Hepatocyte (in vitro differentiated cells): Measurements from ENCODE around the gene PLLP.

ENCODE experiments used
- EZH2 ChIP-seq: fragments of 200-600 bp; sonication (generic); IDR thresholded peaks from 2 replicates; pipeline ENCODE4 v1.6.1; 2016; ENCODE audit warnings: antibody characterized with exemption, mild to moderate bottlenecking, borderline replicate concordance
- EZH2phosphoT487 ChIP-seq: fragments of 200-600 bp; sonication (generic); IDR thresholded peaks from one replicate; pipeline ENCODE4 v1.6.1; 2018; ENCODE audit warnings: antibody characterized with exemption, mild to moderate bottlenecking, low read depth, moderate library complexity; ENCODE audit not compliant: unreplicated experiment, severe bottlenecking
- TF ChIP-seq, protein P1 (sequence below): fragments of 200-600 bp; sonication (generic); IDR thresholded peaks from 2 replicates; pipeline ENCODE4 v1.5.1; 2016; ENCODE audit warnings: antibody characterized with exemption, mild to moderate bottlenecking; ENCODE audit not compliant: poor library complexity

DNA sequence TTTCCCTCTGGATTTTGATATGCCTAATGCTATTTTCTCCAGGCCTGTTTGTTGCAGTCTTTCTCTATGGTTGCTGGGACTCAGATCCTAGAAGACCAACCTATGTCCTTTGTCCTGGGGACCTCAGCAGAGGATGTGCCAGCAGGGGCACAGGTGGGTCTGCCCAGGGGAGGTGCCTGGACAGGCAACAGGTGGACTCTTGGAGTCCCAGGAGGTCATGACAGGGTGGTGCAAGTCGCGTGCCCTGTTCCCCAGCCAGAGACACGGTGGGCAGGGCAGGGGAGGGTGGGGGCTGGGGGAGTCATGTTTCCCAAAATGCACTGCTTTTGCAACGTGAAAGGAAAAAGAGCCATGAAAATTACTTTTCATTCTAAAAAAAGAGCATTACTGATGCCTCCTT, 26.3 kb upstream of the PLLP start:
- TF ChIP-seq, protein P1, sequence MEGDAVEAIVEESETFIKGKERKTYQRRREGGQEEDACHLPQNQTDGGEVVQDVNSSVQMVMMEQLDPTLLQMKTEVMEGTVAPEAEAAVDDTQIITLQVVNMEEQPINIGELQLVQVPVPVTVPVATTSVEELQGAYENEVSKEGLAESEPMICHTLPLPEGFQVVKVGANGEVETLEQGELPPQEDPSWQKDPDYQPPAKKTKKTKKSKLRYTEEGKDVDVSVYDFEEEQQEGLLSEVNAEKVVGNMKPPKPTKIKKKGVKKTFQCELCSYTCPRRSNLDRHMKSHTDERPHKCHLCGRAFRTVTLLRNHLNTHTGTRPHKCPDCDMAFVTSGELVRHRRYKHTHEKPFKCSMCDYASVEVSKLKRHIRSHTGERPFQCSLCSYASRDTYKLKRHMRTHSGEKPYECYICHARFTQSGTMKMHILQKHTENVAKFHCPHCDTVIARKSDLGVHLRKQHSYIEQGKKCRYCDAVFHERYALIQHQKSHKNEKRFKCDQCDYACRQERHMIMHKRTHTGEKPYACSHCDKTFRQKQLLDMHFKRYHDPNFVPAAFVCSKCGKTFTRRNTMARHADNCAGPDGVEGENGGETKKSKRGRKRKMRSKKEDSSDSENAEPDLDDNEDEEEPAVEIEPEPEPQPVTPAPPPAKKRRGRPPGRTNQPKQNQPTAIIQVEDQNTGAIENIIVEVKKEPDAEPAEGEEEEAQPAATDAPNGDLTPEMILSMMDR = no peak
- TF ChIP-seq EZH2 (no peak), EZH2phosphoT487 (no peak)
